DND-41 (cell line): Measurements from ENCODE around the gene CLPTM1L.

Source experiments
- CTCF ChIP-seq: IDR thresholded peaks from 2 replicates; pipeline ENCODE4 v1.5.1; 2012; ENCODE audit warnings: borderline replicate concordance, low read length, moderate library complexity, mild to moderate bottlenecking; ENCODE audit not compliant: poor library complexity, severe bottlenecking; ENCODE audit errors: extremely low read depth
- EZH2 ChIP-seq: IDR thresholded peaks from 3 replicates; pipeline ENCODE4 v1.6.1; 2012; ENCODE audit warnings: borderline replicate concordance, low read depth, mild to moderate bottlenecking, moderate library complexity, low read length, inconsistent platforms; ENCODE audit not compliant: severe bottlenecking

- TF ChIP-seq CTCF (no peak), EZH2 (no peak)
These were observed 48.9 kb upstream of the CLPTM1L start for GRCh38 chr5:1393571-1394501.
